HEK293 (cell line): ENCODE results near the gene CNTNAP5.

Source experiments
- CTCF ChIA-PET: fragments of 350-600 bp; formaldehyde crosslinking; extraction: SDS; loops from one replicate; lab custom pipeline; 2021; ENCODE audit warnings: antibody characterized with exemption; lab: Yijun Ruan, JAX
- POLR2A ChIA-PET: fragments of 300-600 bp; formaldehyde crosslinking; extraction: SDS; loops from one replicate; lab custom pipeline; 2020; ENCODE audit warnings: antibody characterized with exemption, inconsistent platforms; lab: Yijun Ruan, JAX
- H3K27ac ChIP-seq: fragments of 200-500 bp; sonication (Bioruptor generic); 2 replicates; pipeline ENCODE4 v1.5.1; 2014; ENCODE audit warnings: low read depth, low read length, control low read depth, inconsistent platforms; ENCODE audit errors: extremely low read depth
- H3K36me3 ChIP-seq, 2 experiments: fragments of 200-500 bp in 1 of 2; sonication (Bioruptor generic) in 1 of 2; 1 replicate in 1 of 2; 2 replicates in 1 of 2; pipeline ENCODE4 v1.5.1; 2014 to 2017; ENCODE audit warnings: inconsistent platforms in 2 of 2, low read length in 2 of 2; ENCODE audit not compliant: control insufficient read depth in 2 of 2, insufficient read depth in 1 of 2
- H3K4me1 ChIP-seq: fragments of 200-500 bp; sonication (Bioruptor generic); 2 replicates; pipeline ENCODE4 v1.5.1; 2014; ENCODE audit warnings: mild to moderate bottlenecking, low read length, inconsistent platforms; ENCODE audit not compliant: control insufficient read depth, insufficient read depth
- H3K4me3 ChIP-seq: 2 replicates; pipeline ENCODE4 v1.5.1; 2011; ENCODE audit warnings: low read depth, mild to moderate bottlenecking, control low read depth, low read length, moderate library complexity
- H3K9me3 ChIP-seq: fragments of 200-500 bp; sonication (Bioruptor generic); 2 replicates; pipeline ENCODE4 v1.5.1; 2014; ENCODE audit warnings: low read depth, low read length, inconsistent platforms; ENCODE audit not compliant: control insufficient read depth, insufficient read depth
- AEBP2 ChIP-seq: fragments of 450-650 bp; formaldehyde crosslinking; IDR thresholded peaks from 2 replicates; pipeline ENCODE4 v1.5.1; 2016; ENCODE audit warnings: missing biosample characterization, missing genetic modification characterization, borderline replicate concordance
- GLIS1 ChIP-seq: fragments of 450-650 bp; formaldehyde crosslinking; IDR thresholded peaks from 2 replicates; pipeline ENCODE4 v1.5.1; 2016; ENCODE audit warnings: missing biosample characterization, missing genetic modification characterization
- KLF10 ChIP-seq: fragments of 450-650 bp; IDR thresholded peaks from 2 replicates; pipeline ENCODE4 v1.5.1; 2018; ENCODE audit warnings: missing biosample characterization, mild to moderate bottlenecking, missing genetic modification characterization
- PBX3 ChIP-seq: sonication (generic); formaldehyde crosslinking; IDR thresholded peaks from 2 replicates; pipeline ENCODE4 v1.8.1; 2022; ENCODE audit warnings: mild to moderate bottlenecking, moderate library complexity, missing genetic modification reagents
- SP2 ChIP-seq: fragments of 450-650 bp; formaldehyde crosslinking; IDR thresholded peaks from 2 replicates; pipeline ENCODE4 v1.5.1; 2016; ENCODE audit warnings: missing biosample characterization, missing genetic modification characterization
- TCF7L2 ChIP-seq: IDR thresholded peaks from 2 replicates; pipeline ENCODE4 v1.6.1; 2011; ENCODE audit warnings: low read depth, mild to moderate bottlenecking, inconsistent platforms, low read length, moderate library complexity, borderline replicate concordance
- ZBTB20 ChIP-seq: fragments of 450-650 bp; formaldehyde crosslinking; IDR thresholded peaks from 2 replicates; pipeline ENCODE4 v1.5.1; 2016; ENCODE audit warnings: missing biosample characterization, missing genetic modification characterization
- ZBTB8A ChIP-seq: fragments of 450-650 bp; formaldehyde crosslinking; IDR thresholded peaks from 2 replicates; pipeline ENCODE4 v1.5.1; 2016; ENCODE audit warnings: missing biosample characterization, missing genetic modification characterization
- ZNF155 ChIP-seq: fragments of 450-650 bp; formaldehyde crosslinking; IDR thresholded peaks from 2 replicates; pipeline ENCODE4 v1.5.1; 2016; ENCODE audit warnings: missing biosample characterization, missing genetic modification characterization
- ZNF202 ChIP-seq: fragments of 450-650 bp; formaldehyde crosslinking; IDR thresholded peaks from 2 replicates; pipeline ENCODE4 v1.5.1; 2016; ENCODE audit warnings: missing biosample characterization, missing genetic modification characterization, borderline replicate concordance
- ZNF239 ChIP-seq: fragments of 450-650 bp; formaldehyde crosslinking; IDR thresholded peaks from 2 replicates; pipeline ENCODE4 v1.5.1; 2016; ENCODE audit warnings: missing biosample characterization, missing genetic modification characterization
- ZNF341 ChIP-seq: fragments of 450-650 bp; formaldehyde crosslinking; IDR thresholded peaks from 2 replicates; pipeline ENCODE4; 2016; ENCODE audit warnings: low read depth, missing biosample characterization, missing genetic modification characterization
- ZNF433 ChIP-seq: fragments of 450-650 bp; formaldehyde crosslinking; IDR thresholded peaks from 2 replicates; pipeline ENCODE4 v1.5.1; 2016; ENCODE audit warnings: missing biosample characterization, missing genetic modification characterization, low read depth
- ZNF513 ChIP-seq: fragments of 450-650 bp; IDR thresholded peaks from 2 replicates; pipeline ENCODE4 v1.5.1; 2018; ENCODE audit warnings: missing biosample characterization, missing genetic modification characterization
- ZNF518A ChIP-seq: fragments of 450-650 bp; formaldehyde crosslinking; conservative IDR thresholded peaks from 2 replicates; pipeline ENCODE4 v1.5.1; 2016; ENCODE audit warnings: low read depth, missing biosample characterization, missing genetic modification characterization
- ZNF555 ChIP-seq: fragments of 450-650 bp; formaldehyde crosslinking; conservative IDR thresholded peaks from 2 replicates; pipeline ENCODE4 v1.5.1; 2017; ENCODE audit warnings: missing biosample characterization, mild to moderate bottlenecking, missing genetic modification characterization, inconsistent platforms
- ZNF585B ChIP-seq: fragments of 450-650 bp; formaldehyde crosslinking; IDR thresholded peaks from 2 replicates; pipeline ENCODE4 v1.5.1; 2016; ENCODE audit warnings: missing biosample characterization, missing genetic modification characterization
- ZNF639 ChIP-seq: fragments of 450-650 bp; formaldehyde crosslinking; IDR thresholded peaks from 2 replicates; pipeline ENCODE4 v1.5.1; 2016; ENCODE audit warnings: missing biosample characterization, missing genetic modification characterization
- ZNF776 ChIP-seq: fragments of 450-650 bp; formaldehyde crosslinking; IDR thresholded peaks from 2 replicates; pipeline ENCODE4 v1.5.0; 2017; ENCODE audit warnings: missing biosample characterization, missing genetic modification characterization, borderline replicate concordance
- ZNF837 ChIP-seq: fragments of 450-650 bp; formaldehyde crosslinking; IDR thresholded peaks from 2 replicates; pipeline ENCODE4 v1.5.1; 2016; ENCODE audit warnings: missing biosample characterization, missing genetic modification characterization
- ZSCAN18 ChIP-seq: fragments of 450-650 bp; formaldehyde crosslinking; IDR thresholded peaks from 2 replicates; pipeline ENCODE4 v1.5.1; 2016; ENCODE audit warnings: missing biosample characterization, missing genetic modification characterization

Gene CNTNAP5

GRCh38 chr2:124693156-124693555 lies 668.1 kb downstream of the CNTNAP5 start (continued):
- TF ChIP-seq AEBP2 (tag by site-specific recombination), result no peak
- no peak for TF ChIP-seq ZNF555 (tag by site-specific recombination)
- TF ChIP-seq GLIS1 (tag by site-specific recombination), result no peak
- TF ChIP-seq ZNF513 (tag by site-specific recombination), result no peak
- TF ChIP-seq SP2 (tag by site-specific recombination), result no peak

GRCh38 chr2:124698979-124699565 lies 674.0 kb downstream of the CNTNAP5 start:
- CTCF ChIA-PET, result no interaction called here
- TF ChIP-seq TCF7L2 (no peak), ZBTB8A (tag by site-specific recombination) (no peak), PBX3 (CRISPR knock-in tag) (no peak), ZNF433 (no peak), ZBTB20 (tag by site-specific recombination) (no peak), ZNF585B (no peak), ZNF202 (no peak), ZNF155 (tag by site-specific recombination) (no peak), ZNF639 (tag by site-specific recombination) (no peak), ZNF776 (tag by site-specific recombination) (no peak), ZNF837 (tag by site-specific recombination) (no peak), ZNF239 (tag by site-specific recombination) (no peak), ZSCAN18 (tag by site-specific recombination) (no peak), ZNF341 (tag by site-specific recombination) (no peak), KLF10 (tag by site-specific recombination) (no peak), ZNF518A (tag by site-specific recombination) (no peak)
- Histone ChIP-seq H3K4me1 (no peaks in the 10 kb centered on the region), H3K36me3 (no peaks in the 10 kb centered on the region), H3K4me3 (no peak overlapping the region), H3K9me3 (no peaks in the 10 kb centered on the region), H3K27ac (no peak overlapping the region)
- POLR2A ChIA-PET, result no interaction called here
